SK-N-SH (cell line): ENCODE data around the gene CAMK2D.

ENCODE experiments used
- CHD2 ChIP-seq: fragments of 150-350 bp; IDR thresholded peaks from 2 replicates; pipeline ENCODE4 v1.6.1; 2018; ENCODE audit warnings: low read length; ENCODE audit not compliant: partially characterized antibody
- ELF1 ChIP-seq: IDR thresholded peaks from 2 replicates; pipeline ENCODE4 v1.4.0; 2012
- EP300 ChIP-seq, 2 experiments: IDR thresholded peaks; 2 replicates each; pipeline versions ENCODE4 v1.4.0 to v1.6.1; 2012; ENCODE audit warnings: borderline replicate concordance in 1 of 2, low read depth in 1 of 2, low read length in 1 of 2
- NFIC ChIP-seq: IDR thresholded peaks from 2 replicates; pipeline ENCODE4 v1.4.0; 2012; ENCODE audit warnings: borderline replicate concordance
- POLR2AphosphoS5 ChIP-seq: IDR thresholded peaks from 2 replicates; pipeline ENCODE4 v1.6.1; 2012; ENCODE audit warnings: low read depth, low read length
- SIN3A ChIP-seq: IDR thresholded peaks from 2 replicates; pipeline ENCODE4 v1.6.1; 2012; ENCODE audit warnings: low read depth, mild to moderate bottlenecking, low read length, moderate library complexity, borderline replicate concordance
- TAF1 ChIP-seq: IDR thresholded peaks from 2 replicates; pipeline ENCODE4 v1.6.1; 2012; ENCODE audit warnings: low read depth, mild to moderate bottlenecking, low read length, moderate library complexity, borderline replicate concordance
- TF ChIP-seq, protein P1 (sequence below): IDR thresholded peaks from 2 replicates; pipeline ENCODE4 v1.4.0; 2012; ENCODE audit warnings: low read depth, borderline replicate concordance
- TF ChIP-seq, protein P2 (sequence below): fragments of 200-600 bp; sonication (generic); IDR thresholded peaks from 2 replicates; pipeline ENCODE4 v1.6.1; 2017; ENCODE audit warnings: antibody characterized with exemption, mild to moderate bottlenecking, moderate library complexity
- TF ChIP-seq, protein P3 (sequence below): IDR thresholded peaks from 2 replicates; pipeline ENCODE4 v1.6.1; 2012; ENCODE audit warnings: mild to moderate bottlenecking, low read depth, low read length, moderate library complexity

DNA sequence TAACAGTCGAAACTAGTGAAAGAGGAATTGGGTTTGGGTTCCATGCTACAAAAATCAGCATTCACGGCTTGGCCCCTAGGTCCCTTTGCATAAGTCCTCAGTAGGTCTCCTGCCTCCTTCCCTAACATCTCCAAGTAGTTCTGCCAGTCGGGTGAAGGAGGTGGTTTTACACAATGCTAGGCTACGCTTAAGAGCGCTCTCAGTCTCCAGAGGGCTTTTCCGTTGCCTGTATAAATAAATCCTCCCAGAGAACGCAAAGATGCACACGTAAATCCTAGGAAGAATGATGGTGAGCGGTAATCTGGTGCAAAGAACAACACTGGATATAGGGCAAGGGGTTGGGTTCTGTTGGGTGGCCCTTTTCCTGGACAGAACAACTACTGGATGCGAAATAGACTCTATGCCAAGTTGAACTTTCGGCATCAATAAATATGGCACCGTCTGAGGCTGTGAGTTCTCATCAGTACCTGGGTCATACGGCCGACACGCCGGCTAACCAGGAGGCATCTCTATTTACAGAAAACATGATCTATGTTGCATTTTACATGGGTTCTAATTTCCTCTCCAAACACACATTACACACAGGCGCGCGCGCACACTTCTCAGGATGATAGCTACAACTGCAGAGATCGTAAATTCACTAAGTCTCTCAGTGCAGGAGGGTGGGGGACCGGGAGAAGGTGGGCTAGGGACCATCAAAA, 1.3 kb downstream of the CAMK2D start:
- no peak for TF ChIP-seq CHD2
- TF ChIP-seq, protein P1, sequence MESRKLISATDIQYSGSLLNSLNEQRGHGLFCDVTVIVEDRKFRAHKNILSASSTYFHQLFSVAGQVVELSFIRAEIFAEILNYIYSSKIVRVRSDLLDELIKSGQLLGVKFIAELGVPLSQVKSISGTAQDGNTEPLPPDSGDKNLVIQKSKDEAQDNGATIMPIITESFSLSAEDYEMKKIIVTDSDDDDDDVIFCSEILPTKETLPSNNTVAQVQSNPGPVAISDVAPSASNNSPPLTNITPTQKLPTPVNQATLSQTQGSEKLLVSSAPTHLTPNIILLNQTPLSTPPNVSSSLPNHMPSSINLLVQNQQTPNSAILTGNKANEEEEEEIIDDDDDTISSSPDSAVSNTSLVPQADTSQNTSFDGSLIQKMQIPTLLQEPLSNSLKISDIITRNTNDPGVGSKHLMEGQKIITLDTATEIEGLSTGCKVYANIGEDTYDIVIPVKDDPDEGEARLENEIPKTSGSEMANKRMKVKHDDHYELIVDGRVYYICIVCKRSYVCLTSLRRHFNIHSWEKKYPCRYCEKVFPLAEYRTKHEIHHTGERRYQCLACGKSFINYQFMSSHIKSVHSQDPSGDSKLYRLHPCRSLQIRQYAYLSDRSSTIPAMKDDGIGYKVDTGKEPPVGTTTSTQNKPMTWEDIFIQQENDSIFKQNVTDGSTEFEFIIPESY: no peak
- TF ChIP-seq ELF1: no peak
- TF ChIP-seq, protein P2, sequence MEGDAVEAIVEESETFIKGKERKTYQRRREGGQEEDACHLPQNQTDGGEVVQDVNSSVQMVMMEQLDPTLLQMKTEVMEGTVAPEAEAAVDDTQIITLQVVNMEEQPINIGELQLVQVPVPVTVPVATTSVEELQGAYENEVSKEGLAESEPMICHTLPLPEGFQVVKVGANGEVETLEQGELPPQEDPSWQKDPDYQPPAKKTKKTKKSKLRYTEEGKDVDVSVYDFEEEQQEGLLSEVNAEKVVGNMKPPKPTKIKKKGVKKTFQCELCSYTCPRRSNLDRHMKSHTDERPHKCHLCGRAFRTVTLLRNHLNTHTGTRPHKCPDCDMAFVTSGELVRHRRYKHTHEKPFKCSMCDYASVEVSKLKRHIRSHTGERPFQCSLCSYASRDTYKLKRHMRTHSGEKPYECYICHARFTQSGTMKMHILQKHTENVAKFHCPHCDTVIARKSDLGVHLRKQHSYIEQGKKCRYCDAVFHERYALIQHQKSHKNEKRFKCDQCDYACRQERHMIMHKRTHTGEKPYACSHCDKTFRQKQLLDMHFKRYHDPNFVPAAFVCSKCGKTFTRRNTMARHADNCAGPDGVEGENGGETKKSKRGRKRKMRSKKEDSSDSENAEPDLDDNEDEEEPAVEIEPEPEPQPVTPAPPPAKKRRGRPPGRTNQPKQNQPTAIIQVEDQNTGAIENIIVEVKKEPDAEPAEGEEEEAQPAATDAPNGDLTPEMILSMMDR: no peak
- no peak for TF ChIP-seq TAF1
- TF ChIP-seq EP300 (IDR thresholded peaks at IDR 0.05; ENCODE audit: borderline replicate concordance in 1 of 2, low read depth in 1 of 2, low read length in 1 of 2): no peak
- 0 out of 2 replicates have a peak, but pooled peaks have one; percentile 2 for TF ChIP-seq POLR2AphosphoS5
- TF ChIP-seq NFIC: no peak
- TF ChIP-seq, protein P3, sequence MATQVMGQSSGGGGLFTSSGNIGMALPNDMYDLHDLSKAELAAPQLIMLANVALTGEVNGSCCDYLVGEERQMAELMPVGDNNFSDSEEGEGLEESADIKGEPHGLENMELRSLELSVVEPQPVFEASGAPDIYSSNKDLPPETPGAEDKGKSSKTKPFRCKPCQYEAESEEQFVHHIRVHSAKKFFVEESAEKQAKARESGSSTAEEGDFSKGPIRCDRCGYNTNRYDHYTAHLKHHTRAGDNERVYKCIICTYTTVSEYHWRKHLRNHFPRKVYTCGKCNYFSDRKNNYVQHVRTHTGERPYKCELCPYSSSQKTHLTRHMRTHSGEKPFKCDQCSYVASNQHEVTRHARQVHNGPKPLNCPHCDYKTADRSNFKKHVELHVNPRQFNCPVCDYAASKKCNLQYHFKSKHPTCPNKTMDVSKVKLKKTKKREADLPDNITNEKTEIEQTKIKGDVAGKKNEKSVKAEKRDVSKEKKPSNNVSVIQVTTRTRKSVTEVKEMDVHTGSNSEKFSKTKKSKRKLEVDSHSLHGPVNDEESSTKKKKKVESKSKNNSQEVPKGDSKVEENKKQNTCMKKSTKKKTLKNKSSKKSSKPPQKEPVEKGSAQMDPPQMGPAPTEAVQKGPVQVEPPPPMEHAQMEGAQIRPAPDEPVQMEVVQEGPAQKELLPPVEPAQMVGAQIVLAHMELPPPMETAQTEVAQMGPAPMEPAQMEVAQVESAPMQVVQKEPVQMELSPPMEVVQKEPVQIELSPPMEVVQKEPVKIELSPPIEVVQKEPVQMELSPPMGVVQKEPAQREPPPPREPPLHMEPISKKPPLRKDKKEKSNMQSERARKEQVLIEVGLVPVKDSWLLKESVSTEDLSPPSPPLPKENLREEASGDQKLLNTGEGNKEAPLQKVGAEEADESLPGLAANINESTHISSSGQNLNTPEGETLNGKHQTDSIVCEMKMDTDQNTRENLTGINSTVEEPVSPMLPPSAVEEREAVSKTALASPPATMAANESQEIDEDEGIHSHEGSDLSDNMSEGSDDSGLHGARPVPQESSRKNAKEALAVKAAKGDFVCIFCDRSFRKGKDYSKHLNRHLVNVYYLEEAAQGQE: no peak
- no peak for TF ChIP-seq SIN3A
